Limb (tissue), 2 donors: Measurements from ENCODE around the gene CARD19.

Experiments used
- DNase-seq, 2 donors: peaks; one replicate each; pipeline ENCODE4 v3.0.0-alpha.2; 2016; ENCODE audit errors: extremely low spot score in 2 of 2

The CARD19 gene

GRCh38 chr9:93149361-93149760 is 53.3 kb downstream of the CARD19 start:
- no peak for DNase-seq

- DNase-seq, result no peak
These were observed 55.2 kb downstream of the CARD19 start for GRCh38 chr9:93151097-93151784.

DNA sequence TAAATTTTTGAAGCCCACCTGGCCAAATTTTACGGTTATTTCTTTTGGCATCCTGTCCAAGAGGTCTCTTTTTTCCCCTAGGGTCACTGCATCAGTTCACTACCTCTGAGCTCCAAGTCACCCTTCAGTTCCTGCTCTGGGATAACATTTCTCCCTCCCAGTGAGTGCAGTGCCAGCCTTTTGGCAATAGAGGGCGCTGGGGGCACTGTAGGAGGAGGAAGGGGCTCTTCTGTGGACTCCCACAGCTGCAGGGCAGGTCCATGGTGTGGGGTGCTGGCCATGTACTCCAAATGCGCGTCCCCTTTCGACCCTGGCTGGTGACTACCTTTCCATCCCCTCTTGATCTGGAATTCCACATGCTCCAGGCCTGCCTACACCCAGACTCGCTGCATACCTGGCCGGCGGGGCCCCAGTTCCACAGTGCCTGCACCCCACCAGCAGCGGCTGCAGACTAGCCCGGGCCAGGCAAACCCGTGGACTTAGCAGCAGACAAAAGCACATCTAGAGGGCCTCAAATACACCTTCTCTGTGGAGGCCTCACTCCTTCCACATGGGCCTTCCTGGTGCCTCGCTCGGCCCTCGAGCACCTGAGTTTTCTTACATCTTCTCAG is 58.4 kb downstream of the CARD19 start:
- DNase-seq, result no peak

DNA sequence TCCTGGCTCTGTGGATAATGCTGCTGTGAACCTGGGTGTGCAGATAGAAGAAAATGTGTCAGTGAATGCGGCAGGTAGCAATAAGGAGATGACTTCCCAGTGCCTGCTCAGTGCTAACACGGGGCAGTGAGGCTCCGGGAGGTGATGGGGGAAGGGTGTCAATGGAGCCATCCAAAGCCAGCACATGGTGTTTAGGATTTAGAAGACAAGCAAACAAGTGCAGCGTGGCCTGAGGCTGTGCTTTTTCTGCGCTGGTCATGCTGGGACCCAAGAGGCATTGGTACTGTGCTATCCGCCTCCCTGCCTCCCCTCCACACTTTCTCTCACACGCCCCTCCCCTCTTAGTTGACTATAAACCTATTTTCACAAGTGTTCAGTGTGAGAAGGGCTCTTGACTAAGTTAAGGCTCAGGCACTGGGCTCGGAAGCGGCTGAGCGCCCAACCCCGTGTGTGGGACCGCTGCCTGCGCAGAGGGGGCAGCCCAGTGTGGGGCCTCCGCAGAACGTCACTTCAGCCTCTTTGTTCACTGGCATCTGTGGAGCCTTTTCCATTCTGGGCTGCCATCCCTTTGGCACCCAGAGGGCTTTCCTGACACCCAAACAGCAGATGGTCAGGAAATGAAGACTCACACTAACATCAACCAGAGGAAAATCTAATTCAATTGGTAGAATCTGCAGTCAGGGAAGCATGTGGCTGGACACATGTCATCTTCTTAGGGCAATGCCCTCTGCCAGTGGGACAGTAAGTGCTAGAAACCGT is 59.9 kb downstream of the CARD19 start:
- no peak for DNase-seq

DNA sequence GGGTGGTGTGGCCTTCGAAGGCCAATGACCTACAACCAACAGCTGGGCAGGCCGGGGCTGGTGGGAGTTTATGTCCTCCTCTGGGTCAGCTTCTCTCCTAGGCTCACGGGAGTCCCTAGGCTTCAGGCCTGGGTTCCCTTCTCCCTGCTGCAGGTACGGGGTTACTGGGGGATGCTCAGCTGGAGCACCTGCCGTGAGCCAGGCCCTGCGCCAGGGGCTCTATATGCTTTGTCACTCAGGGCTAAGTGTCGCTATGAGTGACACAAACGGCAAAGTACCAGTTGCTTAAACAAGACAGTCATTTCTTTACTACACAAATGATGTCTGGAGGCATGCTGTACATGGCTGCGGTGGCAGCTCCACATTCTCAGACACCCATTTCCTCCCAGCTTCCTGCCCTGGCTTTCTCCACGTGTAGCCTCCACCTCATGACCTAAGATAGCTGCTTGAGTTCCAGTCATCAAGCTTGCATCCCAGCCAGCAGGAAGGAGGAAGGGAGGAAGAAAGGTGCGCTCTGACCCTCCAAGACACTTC is 60.5 kb downstream of the CARD19 start:
- DNase-seq, result no peak

DNA sequence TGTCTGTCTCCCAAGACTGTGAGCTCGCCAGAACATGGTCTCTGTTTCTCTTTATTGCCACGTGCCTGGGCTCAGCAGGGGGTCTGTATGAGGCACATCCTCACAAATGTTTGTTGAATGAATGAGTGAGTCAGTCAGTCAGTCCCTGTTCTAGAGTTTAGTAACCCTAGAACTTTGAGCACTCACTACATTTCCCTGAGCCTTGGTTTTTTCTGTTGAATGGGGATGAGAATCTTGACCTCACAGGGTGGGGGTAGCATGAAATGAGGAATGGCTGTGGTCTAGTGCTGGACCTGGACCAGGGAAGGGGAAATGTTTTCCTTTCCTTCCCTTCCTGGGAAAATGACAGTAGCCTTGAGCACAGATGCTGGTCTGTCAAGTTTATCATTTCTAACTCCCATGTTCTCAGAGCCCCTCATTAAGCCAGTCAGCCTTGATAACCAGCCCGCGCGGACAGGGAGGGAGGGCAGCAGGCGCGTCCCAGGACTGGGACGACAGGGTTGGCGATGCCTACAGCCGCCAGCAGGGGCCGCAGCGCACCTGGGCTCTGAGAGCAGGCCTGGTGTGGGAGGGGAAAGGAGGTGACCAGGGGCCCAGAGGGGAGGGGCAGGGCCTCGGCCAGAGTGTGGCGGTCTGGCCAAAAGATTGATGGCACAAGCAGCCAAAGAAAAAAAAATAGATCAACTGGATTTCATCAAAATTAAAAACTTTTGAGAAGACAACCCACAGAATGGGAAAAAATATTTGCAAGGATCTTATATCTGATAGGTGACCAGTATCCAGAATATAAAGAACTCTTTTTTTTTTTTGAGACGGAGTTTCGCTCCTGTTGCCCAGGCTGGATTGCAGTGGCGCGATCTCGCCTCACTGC is 63.8 kb downstream of the CARD19 start:
- peak; percentile 83 to 91 for DNase-seq

DNA sequence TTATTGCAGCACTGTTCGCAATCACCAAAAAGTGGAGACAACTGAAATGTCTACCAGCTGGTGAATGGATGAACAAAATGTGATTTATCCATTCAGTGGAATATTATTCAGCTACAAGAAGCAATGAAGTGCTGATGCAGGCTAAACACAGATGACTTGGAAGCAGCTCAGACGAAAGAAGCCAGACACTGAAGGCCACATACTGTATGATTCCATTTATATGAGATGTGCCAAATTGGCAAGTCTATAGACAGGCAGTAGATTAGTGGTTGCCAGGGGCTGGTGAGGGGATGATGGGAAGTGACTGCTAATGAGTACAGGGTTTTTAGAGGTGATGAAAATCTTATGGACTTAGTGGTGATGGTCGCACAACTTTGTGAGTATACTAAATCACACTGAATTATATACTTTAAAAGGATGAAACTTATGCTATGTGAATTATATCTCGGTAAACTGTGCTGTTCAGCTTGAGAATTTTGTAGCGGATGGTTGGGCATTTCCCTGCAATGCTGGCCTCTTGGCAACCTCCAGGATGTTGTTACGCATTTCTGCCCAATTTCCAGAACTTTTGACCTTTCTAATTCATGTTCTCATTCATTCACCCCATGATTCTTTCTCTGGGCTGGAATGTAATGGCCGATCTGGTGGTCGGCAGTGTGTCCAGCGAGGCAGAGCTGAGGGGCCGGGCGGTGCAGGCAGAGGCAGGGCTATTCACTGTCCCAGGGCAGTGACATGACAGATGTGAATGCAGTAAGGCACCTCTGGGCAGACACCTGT is 66.0 kb downstream of the CARD19 start:
- peak in 1 of 2 donors; percentile 69 for DNase-seq
